ENCODE data around the gene CHST10.

The CHST10 gene

DNA sequence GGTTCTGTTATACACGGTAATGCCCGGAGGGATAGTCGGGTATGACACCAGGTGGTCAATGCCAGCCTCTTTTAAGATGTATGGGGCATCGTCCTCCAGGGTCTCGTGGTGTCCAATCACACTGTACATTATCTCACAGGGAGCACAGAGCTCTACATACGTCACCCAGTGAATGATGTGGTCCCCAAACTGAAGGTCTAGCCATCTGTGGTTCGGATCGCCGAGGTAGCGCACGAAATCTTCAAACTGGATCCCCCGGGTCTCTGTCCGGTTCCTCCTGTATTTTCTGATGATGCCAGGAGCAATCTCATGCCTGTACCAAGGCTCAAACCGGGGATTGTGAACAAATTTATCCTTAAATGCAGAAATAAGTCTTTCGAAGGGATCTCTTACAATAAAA, 24.1 kb downstream of the CHST10 start:
- H3K4me3 ChIP-seq (ENCODE audit: low read depth, low read length), result no peak overlapping the region
- TF ChIP-seq CTCF (IDR thresholded peaks at IDR 0.05; ENCODE audit: low read depth, low read length), result no peak

DNA sequence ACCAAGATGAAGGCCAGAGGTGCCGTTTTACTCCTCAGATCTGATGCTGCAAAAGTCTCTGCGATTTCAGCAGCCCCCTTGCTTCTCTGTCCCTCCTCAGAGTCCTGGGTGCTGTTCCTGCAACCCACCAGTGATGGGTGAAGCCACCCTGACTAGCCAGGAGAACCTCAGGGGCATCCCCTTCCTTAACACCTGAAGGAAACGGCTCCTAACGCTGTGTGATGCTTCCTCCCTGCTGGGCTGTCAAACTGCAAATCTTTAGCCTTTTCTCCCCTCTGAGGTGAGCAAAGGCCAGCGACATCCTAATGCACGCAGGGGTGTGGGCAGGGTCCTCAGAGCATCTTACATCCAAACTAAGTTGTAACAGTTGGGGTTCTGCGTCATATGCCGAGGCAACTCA, 24.8 kb downstream of the CHST10 start:
- TF ChIP-seq CTCF (IDR thresholded peaks at IDR 0.05; ENCODE audit: low read depth, low read length), result no peak
- no peak overlapping the region for H3K4me3 ChIP-seq (ENCODE audit: low read depth, low read length)

DNA sequence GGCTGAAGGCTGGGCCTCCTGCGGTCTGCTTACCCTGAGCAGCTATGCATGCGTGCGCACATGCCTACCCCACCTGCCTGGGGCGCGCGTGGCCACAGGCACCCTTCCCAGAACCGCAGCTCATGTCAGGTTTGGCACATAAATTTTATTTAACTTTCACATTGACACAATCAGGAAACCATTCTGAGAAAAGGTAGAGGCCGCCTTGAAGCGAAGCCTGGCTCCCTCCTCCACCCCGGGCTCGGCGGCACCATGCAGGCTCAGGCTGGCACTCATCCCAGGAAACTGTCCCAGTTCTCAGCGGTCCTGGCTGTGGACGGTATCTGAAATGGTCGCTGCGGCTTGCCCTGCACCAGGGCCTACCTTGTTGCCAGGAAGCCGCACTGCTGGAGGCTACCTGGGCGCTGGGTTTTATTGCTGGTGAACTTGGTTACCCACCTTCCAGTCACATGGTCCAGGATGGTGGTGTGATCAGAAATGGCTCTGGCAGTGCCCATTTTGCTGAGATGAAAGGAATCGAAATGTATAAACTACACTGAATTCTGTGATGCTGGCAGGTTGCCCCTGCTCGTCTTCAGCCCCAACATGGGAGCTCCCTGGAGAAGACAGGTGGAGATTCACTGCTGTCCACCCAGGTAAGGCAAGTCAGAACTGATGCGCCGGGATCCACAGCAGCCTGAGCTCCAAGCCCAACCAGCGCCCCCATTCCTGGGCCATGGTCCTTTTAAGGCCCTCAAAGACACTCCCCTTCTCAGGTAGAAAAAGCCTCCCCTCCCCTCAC, 25.5 kb downstream of the CHST10 start:
- TF ChIP-seq CTCF (IDR thresholded peaks at IDR 0.05; ENCODE audit: low read depth, low read length), result no peak

DNA sequence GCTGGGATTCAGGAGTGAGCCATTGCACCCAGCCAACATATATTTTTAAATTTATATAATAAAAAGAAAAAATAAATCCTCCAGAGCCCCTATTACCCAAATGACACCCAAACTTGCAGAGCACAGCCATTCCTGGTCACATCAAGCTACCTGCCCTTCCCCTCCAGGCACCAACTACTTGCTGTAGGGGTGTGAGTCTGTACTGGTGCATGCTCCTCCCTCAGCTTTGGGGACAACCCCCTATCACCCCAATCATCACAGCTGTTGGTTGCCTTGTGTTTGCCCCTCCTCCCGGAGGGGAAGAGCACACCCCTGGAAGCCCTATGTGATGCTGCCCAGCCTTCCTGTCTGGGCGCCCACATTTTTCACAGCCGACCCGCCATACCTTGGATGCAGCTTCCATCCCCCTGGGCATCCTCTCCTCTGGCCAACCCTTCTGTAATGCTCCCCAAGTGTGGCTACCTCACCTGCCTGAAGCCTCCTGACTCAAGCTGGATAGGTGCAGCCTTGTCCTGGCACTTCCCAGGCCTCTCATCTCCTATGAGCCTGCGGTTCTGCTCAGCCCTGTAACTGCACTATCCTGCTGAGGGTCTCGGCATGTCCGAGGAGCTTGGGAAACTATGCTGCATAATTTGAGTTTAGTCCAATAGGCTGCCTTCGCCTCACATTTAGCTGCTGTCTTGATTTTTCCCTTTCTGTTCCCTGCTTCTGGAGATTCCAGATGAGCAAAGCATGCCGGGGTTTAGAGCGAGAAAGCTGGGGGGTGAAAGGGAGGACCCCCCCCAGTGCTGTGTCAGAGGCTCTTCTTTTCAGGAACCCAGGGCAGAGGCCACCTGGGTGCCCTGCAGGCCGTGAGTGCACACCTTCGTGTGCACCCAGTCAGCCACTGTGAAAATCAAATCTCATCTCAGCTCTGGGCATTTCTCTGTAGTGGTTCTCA, 27.2 kb downstream of the CHST10 start:
- H3K4me3 ChIP-seq (ENCODE audit: low read depth, low read length), result no peak overlapping the region
- TF ChIP-seq CTCF (IDR thresholded peaks at IDR 0.05; ENCODE audit: low read depth, low read length), result no peak

More for the DNA sequence above, 25.5 kb downstream of the CHST10 start:
- no peak overlapping the region for H3K4me3 ChIP-seq (ENCODE audit: low read depth, low read length)

DNA sequence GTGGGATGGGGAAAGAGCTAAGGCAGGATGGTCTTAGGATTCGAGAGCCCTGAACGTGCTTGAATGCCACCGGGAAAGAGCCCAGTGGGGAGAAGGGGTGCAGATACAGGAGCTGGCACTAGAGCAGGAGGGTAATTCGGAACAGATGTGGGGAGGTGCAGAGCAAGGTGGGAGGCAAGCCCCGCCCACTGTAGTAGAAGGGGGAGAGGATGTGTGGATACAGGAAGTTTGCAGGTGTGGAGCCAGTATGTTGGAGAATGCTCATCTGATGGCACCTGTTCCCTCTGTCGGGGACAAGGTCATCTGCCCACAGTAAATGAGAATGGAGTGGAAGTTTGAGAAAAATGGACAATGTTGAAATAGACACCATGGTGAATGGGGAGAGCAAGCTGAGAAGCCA, 28.8 kb downstream of the CHST10 start:
- no peak for TF ChIP-seq CTCF (IDR thresholded peaks at IDR 0.05; ENCODE audit: low read depth, low read length)
- no peak overlapping the region for H3K4me3 ChIP-seq (ENCODE audit: low read depth, low read length)

GRCh38 chr2:100383954-100384353, 33.5 kb downstream of the CHST10 start:
- TF ChIP-seq CTCF (IDR thresholded peaks at IDR 0.05; ENCODE audit: low read depth, low read length), result no peak

DNA sequence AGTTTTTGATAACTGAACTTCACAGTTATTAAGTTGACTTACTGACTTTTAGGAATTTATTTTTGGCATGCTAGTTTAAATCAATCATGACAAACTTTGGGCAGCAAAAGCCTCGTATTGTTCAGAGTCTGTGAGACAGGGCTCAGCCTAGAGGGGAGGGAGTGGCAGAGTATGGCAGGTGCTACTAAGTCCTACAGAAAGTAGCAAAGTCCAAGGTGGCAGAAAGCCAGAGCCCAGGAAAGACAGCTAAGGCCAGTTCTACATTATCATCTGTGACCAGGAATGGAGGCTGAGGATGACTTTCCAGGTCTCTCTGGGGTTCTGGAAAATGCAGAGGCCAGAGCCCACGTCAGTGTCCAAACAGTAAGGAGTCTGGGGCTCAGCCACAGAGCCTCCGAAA, 34.2 kb downstream of the CHST10 start:
- TF ChIP-seq CTCF (IDR thresholded peaks at IDR 0.05; ENCODE audit: low read depth, low read length), result no peak
- H3K4me3 ChIP-seq (ENCODE audit: low read depth, low read length), result no peak overlapping the region

More at GRCh38 chr2:100383954-100384353, 33.5 kb downstream of the CHST10 start:
- no peak overlapping the region for H3K4me3 ChIP-seq (ENCODE audit: low read depth, low read length)

All from WI38 (cell line).